Measurements from ENCODE around the gene RAB31. TPM values are rescaled to one million over a fixed set of nuclear protein-coding genes. Genes with fewer than 3 reads are reported as not detected.
"Not testable (repeated sequence)": the region's sequence is repeated elsewhere in the genome, so short reads cannot be mapped to it uniquely, and the experiment has no call there.

The RAB31 gene
- polyA plus RNA-seq, 1 of the 3 experiments (the other 2 are of a cell fraction), result 23.0 TPM

- no peak overlapping the region for H3K27ac ChIP-seq (ENCODE audit: low read depth in 2 of 2, low read length in 1 of 2)
- no peaks in the 10 kb centered on the region for H3K9me2 ChIP-seq
- ChIA-PET CTCF (no interaction called here), POLR2A (no interaction called here)
- no peak overlapping the region for H3K4me3 ChIP-seq (ENCODE audit: low read depth in 2 of 2, low read length in 1 of 2)
- H3F3A ChIP-seq (replicated peaks; ENCODE audit: insufficient read depth), result peaks cover 4% of the 10 kb centered on the region
- no peaks in the 10 kb centered on the region for H3K79me2 ChIP-seq (ENCODE audit: insufficient read depth)
- H3K4me2 ChIP-seq, result no peak overlapping the region
- no peak for DNase-seq
- WGBS (ENCODE audit: low lambda C conversion rate), result 83% methylated on average over 3 of the region's 3 CpGs
- H3K4me1 ChIP-seq (ENCODE audit: control insufficient read depth in 1 of 2, insufficient read depth in 2 of 2, low read depth in 1 of 2, low read length in 1 of 2), result peaks cover 13% of the 10 kb centered on the region in 2 experiments
- no peaks in the 10 kb centered on the region for H4K20me1 ChIP-seq (ENCODE audit: insufficient read depth)
- no peak for TF ChIP-seq SIN3A (IDR thresholded peaks at IDR 0.05; ENCODE audit: borderline replicate concordance, low read depth, low read length)
- TF ChIP-seq TAF1 (IDR thresholded peaks at IDR 0.05; ENCODE audit: borderline replicate concordance, low read depth, low read length), result no peak
- TF ChIP-seq POLR2AphosphoS5 (IDR thresholded peaks at IDR 0.05; ENCODE audit: low read depth, low read length), result no peak
- no peak for TF ChIP-seq MEF2A (IDR thresholded peaks at IDR 0.05; ENCODE audit: borderline replicate concordance, low read depth)
- TF ChIP-seq MXI1 (IDR thresholded peaks at IDR 0.05; ENCODE audit: low read depth, low read length), result no peak
- no peak for TF ChIP-seq RAD21 (IDR thresholded peaks at IDR 0.05; ENCODE audit: low read length)
- no peak for TF ChIP-seq FOSL2 (IDR thresholded peaks at IDR 0.05; ENCODE audit: borderline replicate concordance, low read depth)
- H3K9me3 ChIP-seq, result no peaks in the 10 kb centered on the region
- H3K27me3 ChIP-seq (ENCODE audit: insufficient read depth), result no peaks in the 10 kb centered on the region
- no peak overlapping the region for H2AFZ ChIP-seq (ENCODE audit: low read depth)
- no peaks in the 10 kb centered on the region for H3K36me3 ChIP-seq (replicated peaks in 1 of 2; ENCODE audit: control insufficient read depth in 1 of 2, insufficient read depth in 2 of 2, low read length in 1 of 2)
- no peak overlapping the region for H3K9ac ChIP-seq
Observed at GRCh38 chr18:9901377-9901776, 193.3 kb downstream of the RAB31 start.

- peaks cover 13% of the 10 kb centered on the region in 2 experiments for H3K4me1 ChIP-seq (ENCODE audit: control insufficient read depth in 1 of 2, insufficient read depth in 2 of 2, low read depth in 1 of 2, low read length in 1 of 2)
- H3K4me3 ChIP-seq (ENCODE audit: low read depth in 2 of 2, low read length in 1 of 2); H3K27ac ChIP-seq (ENCODE audit: low read depth in 2 of 2, low read length in 1 of 2); H3K36me3 ChIP-seq (replicated peaks in 1 of 2; ENCODE audit: control insufficient read depth in 1 of 2, insufficient read depth in 2 of 2, low read length in 1 of 2); H3K27me3 ChIP-seq (ENCODE audit: insufficient read depth); CTCF ChIA-PET; H4K20me1 ChIP-seq (ENCODE audit: insufficient read depth); H3K79me2 ChIP-seq (ENCODE audit: insufficient read depth); DNase-seq; H3K9me2 ChIP-seq; POLR2A ChIA-PET; H3K9ac ChIP-seq; H3K9me3 ChIP-seq; H3F3A ChIP-seq (replicated peaks; ENCODE audit: insufficient read depth); H2AFZ ChIP-seq (ENCODE audit: low read depth); H3K4me2 ChIP-seq: not testable (repeated sequence)
- 97% methylated on average over 10 of the region's 14 CpGs for WGBS (ENCODE audit: low lambda C conversion rate)
Observed at GRCh38 chr18:9902264-9902663, 194.2 kb downstream of the RAB31 start.

- H2AFZ ChIP-seq (ENCODE audit: low read depth), result no peak overlapping the region
- H3K36me3 ChIP-seq (replicated peaks in 1 of 2; ENCODE audit: control insufficient read depth in 1 of 2, insufficient read depth in 2 of 2, low read length in 1 of 2), result no peaks in the 10 kb centered on the region
- POLR2A ChIA-PET, result no interaction called here
- TF ChIP-seq FOXJ3 (CRISPR knock-in tag; IDR thresholded peaks at IDR 0.05), result no peak
- TF ChIP-seq EP300 (IDR thresholded peaks at IDR 0.05; ENCODE audit: borderline replicate concordance in 1 of 2, low read depth in 1 of 2, low read length in 1 of 2), result no peak
- TF ChIP-seq CHD2 (IDR thresholded peaks at IDR 0.05; ENCODE audit: low read length, partially characterized antibody), result no peak
- no peak for TF ChIP-seq MXI1 (IDR thresholded peaks at IDR 0.05; ENCODE audit: low read depth, low read length)
- TF ChIP-seq RFX5 (IDR thresholded peaks at IDR 0.05; ENCODE audit: low read length), result no peak
- H3F3A ChIP-seq (replicated peaks; ENCODE audit: insufficient read depth), result peaks cover 4% of the 10 kb centered on the region
- CTCF ChIA-PET, result no interaction called here
- 97% methylated on average over 9 of the region's 10 CpGs for WGBS (ENCODE audit: low lambda C conversion rate)
- no peaks in the 10 kb centered on the region for H3K27me3 ChIP-seq (ENCODE audit: insufficient read depth)
- H3K4me2 ChIP-seq, result no peak overlapping the region
- no peak overlapping the region for H3K4me3 ChIP-seq (ENCODE audit: low read depth in 2 of 2, low read length in 1 of 2)
- no peaks in the 10 kb centered on the region for H3K9me3 ChIP-seq
- H3K27ac ChIP-seq (ENCODE audit: low read depth in 2 of 2, low read length in 1 of 2), result no peak overlapping the region
- DNase-seq, result no peak
- H3K9me2 ChIP-seq, result no peaks in the 10 kb centered on the region
- no peaks in the 10 kb centered on the region for H3K79me2 ChIP-seq (ENCODE audit: insufficient read depth)
- H3K4me1 ChIP-seq (ENCODE audit: control insufficient read depth in 1 of 2, insufficient read depth in 2 of 2, low read depth in 1 of 2, low read length in 1 of 2), result peaks cover 13% of the 10 kb centered on the region in 2 experiments
- no peaks in the 10 kb centered on the region for H4K20me1 ChIP-seq (ENCODE audit: insufficient read depth)
- no peak overlapping the region for H3K9ac ChIP-seq
Observed at GRCh38 chr18:9902832-9903231, 194.7 kb downstream of the RAB31 start.

All from SK-N-SH (cell line).